ENCODE data around the gene SEMA4D. TPM values are rescaled to one million over a fixed set of nuclear protein-coding genes. Genes with fewer than 3 reads are reported as not detected.

Gene SEMA4D
- total RNA-seq, 4 donors from 2014 or later: 13.4 to 27.3 (median 24.8) TPM

DNA sequence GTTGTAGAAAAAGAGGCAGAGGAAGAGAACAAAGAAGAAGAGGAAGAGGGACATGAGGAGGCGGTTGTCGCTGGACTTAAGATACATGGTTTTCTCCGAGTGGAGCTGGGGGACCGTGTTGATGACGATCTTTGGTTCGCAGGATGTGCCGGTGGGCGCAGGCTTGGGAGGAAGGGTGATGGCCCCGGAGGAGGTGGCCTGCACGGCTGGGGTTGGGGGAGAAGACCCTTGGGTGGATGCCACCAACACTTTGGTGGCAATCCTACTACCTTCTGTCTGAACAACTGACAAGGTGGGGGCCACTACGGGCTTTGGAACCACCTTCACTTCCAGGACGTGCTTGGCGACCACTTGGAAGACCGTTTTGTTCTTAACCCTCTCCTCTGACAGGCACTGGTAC, 118.9 kb downstream of the SEMA4D start:
- H3K27me3 ChIP-seq: no peaks in the 10 kb centered on the region
- 89 to 91% methylated on average over 14 of the region's 14 CpGs for whole genome bisulfite sequencing, 2 donors
- H3K27ac ChIP-seq: no peak overlapping the region
- no peak for DNase-seq (ENCODE audit: low spot score in 2 of 2)
- TF ChIP-seq EP300 (IDR thresholded peaks at IDR 0.05): no peak
- no peak for TF ChIP-seq CTCF (IDR thresholded peaks at IDR 0.05)
- no peak for TF ChIP-seq POLR2A (IDR thresholded peaks at IDR 0.05)
- H3K4me1 ChIP-seq: no peaks in the 10 kb centered on the region
- H3K36me3 ChIP-seq: peaks cover 0 to 89% (median 0%) of the 10 kb centered on the region in 3 donors
- no peaks in the 10 kb centered on the region for H3K9me3 ChIP-seq
- H3K4me3 ChIP-seq: no peak overlapping the region

GRCh38 chr9:89378541-89378940, 119.4 kb downstream of the SEMA4D start:
- no peak for DNase-seq (ENCODE audit: low spot score in 2 of 2)

GRCh38 chr9:89377411-89377810, 120.5 kb downstream of the SEMA4D start:
- Histone ChIP-seq H3K27me3 (no peaks in the 10 kb centered on the region), H3K27ac (no peak overlapping the region), H3K4me3 (no peak overlapping the region), H3K4me1 (no peaks in the 10 kb centered on the region), H3K9me3 (no peaks in the 10 kb centered on the region), H3K36me3 (peaks cover 0 to 74% (median 0%) of the 10 kb centered on the region in 3 donors)
- no peak for TF ChIP-seq CTCF (IDR thresholded peaks at IDR 0.05)
- no peak for DNase-seq (ENCODE audit: low spot score in 2 of 2)
- WGBS, 2 donors: 88 to 90% methylated on average over 12 of the region's 12 CpGs

More at GRCh38 chr9:89378541-89378940, 119.4 kb downstream of the SEMA4D start:
- 85% methylated on average over 17 to 21 of the region's 21 CpGs for WGBS, 2 donors
- H3K27me3 ChIP-seq: no peaks in the 10 kb centered on the region
- H3K4me3 ChIP-seq: no peak overlapping the region
- TF ChIP-seq EP300 (IDR thresholded peaks at IDR 0.05): no peak
- no peak for TF ChIP-seq CTCF (IDR thresholded peaks at IDR 0.05)
- TF ChIP-seq POLR2A (IDR thresholded peaks at IDR 0.05): no peak
- H3K9me3 ChIP-seq: no peaks in the 10 kb centered on the region
- peaks cover 0 to 86% (median 0%) of the 10 kb centered on the region in 3 donors for H3K36me3 ChIP-seq
- no peaks in the 10 kb centered on the region for H3K4me1 ChIP-seq
- no peak overlapping the region for H3K27ac ChIP-seq

DNA sequence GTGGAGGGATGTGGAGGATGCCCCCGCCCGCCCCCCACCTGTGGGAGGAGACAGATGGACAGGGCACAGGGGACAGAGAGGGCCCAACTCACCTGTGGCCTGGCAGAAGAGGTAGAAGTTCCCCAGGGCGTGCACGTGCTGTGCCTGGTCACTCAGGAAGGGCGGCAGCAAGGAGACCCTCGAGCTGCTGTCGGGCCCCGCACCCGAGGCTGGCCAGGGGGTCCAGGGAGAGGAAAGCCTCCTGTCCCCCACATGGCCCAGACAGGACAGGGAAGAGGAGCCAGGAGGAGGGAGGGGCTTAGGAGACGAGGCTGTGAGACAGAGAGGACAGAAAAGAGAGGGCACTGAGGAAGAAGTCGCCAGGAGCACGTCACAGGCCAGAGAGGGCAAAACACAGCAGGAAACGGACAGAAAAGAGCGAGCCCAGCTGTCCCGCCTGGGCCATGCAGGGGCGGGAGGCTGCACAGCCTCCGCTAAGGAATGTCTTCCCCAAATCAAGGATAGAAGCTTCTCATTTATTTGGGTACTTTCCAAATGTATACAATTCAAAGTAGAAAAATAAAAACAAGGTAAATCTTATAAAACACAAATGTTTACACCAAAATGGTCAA, 121.1 kb downstream of the SEMA4D start:
- 88 to 90% methylated on average over 17 of the region's 17 CpGs for WGBS, 2 donors
- H3K27ac ChIP-seq: no peak overlapping the region

More for the DNA sequence above, 121.1 kb downstream of the SEMA4D start:
- no peak overlapping the region for H3K4me3 ChIP-seq
- no peaks in the 10 kb centered on the region for H3K9me3 ChIP-seq
- H3K36me3 ChIP-seq: peaks cover 0 to 69% (median 0%) of the 10 kb centered on the region in 3 donors
- H3K4me1 ChIP-seq: no peaks in the 10 kb centered on the region
- no peak for DNase-seq (ENCODE audit: low spot score in 2 of 2)
- no peaks in the 10 kb centered on the region for H3K27me3 ChIP-seq
- no peak for TF ChIP-seq POLR2A (IDR thresholded peaks at IDR 0.05)
- TF ChIP-seq EP300 (IDR thresholded peaks at IDR 0.05): no peak
- no peak for TF ChIP-seq CTCF (IDR thresholded peaks at IDR 0.05)
